IgD-negative memory B cell (primary cell): ENCODE measurements around the gene PDIA5. TPM values are rescaled to one million over a fixed set of nuclear protein-coding genes. Genes with fewer than 3 reads are reported as not detected.

ENCODE experiments used
- H3K27ac Mint-ChIP-seq, 3 donors: one replicate each; pipeline ENCODE4 v1.8.0; 2020 to 2022; ENCODE audit warnings: mild to moderate bottlenecking in 3 of 3, mixed read lengths in 3 of 3, moderate library complexity in 1 of 3
- H3K27me3 Mint-ChIP-seq: one replicate; pipeline ENCODE4 v1.8.0; 2021; ENCODE audit warnings: mixed read lengths
- H3K36me3 Mint-ChIP-seq: one replicate; pipeline ENCODE4 v1.8.0; 2020; ENCODE audit warnings: mild to moderate bottlenecking, mixed read lengths
- H3K4me1 Mint-ChIP-seq, 3 donors: one replicate each; pipeline ENCODE4 v1.8.0; 2020 to 2022; ENCODE audit warnings: mixed read lengths in 3 of 3, mild to moderate bottlenecking in 1 of 3
- H3K4me3 Mint-ChIP-seq, 4 donors: one replicate each; pipeline ENCODE4 v1.8.0; 2020 to 2022; ENCODE audit warnings: mild to moderate bottlenecking in 4 of 4, mixed read lengths in 4 of 4, moderate library complexity in 3 of 4
- H3K9me3 Mint-ChIP-seq, 3 donors: one replicate each; pipeline ENCODE4 v1.8.0; 2020 to 2021; ENCODE audit warnings: mixed read lengths in 3 of 3, mild to moderate bottlenecking in 1 of 3
- polyA plus RNA-seq: library from polyadenylated mRNA; unstranded; fragments of 300-500 nt; fragmentation: Illumina TruSeq; gene quantifications from one replicate; pipeline ENCODE4 v1.2.3, GENCODE V29; 2021

PDIA5 gene
- polyA plus RNA-seq, 1 donor from 2014 or later: 4.2 TPM

DNA sequence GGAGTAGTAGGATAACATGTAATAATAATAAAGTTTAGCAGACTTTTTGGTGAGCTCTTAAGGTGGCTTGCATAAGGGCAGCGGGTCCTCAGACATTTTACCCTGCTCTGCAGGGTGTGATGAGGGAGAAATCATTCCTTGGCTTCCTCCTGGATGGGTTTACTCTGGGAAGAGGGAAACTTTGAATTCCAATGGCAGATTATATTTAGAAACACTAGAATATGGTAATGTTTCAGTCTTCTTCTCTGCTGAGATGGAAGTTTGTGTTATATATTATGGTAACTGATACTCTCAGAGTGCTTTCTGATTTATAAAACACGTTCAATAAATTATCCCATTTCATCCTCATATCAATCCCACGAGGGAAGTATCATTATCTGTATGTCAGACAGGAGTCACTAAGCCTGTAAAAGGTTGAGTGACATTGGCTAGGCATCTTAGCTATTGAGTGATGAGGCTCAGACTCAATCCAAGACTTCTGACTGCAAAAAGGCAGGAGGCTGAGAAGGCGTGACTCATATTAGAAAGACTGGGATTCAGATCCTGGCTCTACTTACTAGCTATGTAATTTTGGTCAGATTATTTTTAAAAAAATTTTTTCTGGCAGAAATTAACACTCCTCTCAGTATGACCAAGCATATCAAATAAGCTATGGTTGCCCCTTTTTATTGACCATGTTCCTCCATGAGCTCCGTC lies 19.3 kb downstream of the PDIA5 start:
- peaks cover 12 to 18% (median 13%) of the 10 kb centered on the region in 3 donors for H3K4me1 Mint-ChIP-seq
- no peak overlapping the region for H3K27ac Mint-ChIP-seq

DNA sequence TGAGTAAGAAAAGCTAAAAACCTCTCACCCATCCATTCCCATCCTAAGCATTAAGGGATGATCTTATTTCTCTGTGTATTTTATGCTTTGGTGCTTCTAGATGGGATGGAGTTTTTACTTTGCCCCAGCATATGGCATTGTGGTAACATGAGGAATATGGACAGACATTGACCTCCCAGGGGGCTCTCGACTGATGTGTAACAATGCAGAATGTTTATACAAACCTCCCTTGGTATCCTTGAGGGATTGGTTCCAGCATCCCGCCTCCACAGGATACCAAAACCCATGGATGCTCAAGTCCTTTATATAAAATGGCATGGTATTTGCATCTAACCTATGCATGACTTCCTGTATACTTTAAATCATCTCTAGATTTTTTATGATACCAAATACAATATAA lies 21.6 kb downstream of the PDIA5 start:
- Mint-ChIP-seq H3K27me3 (no peaks in the 10 kb centered on the region), H3K4me1 (peaks cover 3 to 7% (median 5%) of the 10 kb centered on the region in 3 donors), H3K4me3 (no peak overlapping the region), H3K9me3 (peaks cover 0 to 2% (median 0%) of the 10 kb centered on the region in 3 donors), H3K36me3 (peaks cover 10% of the 10 kb centered on the region), H3K27ac (no peak overlapping the region)

More for the DNA sequence above, 19.3 kb downstream of the PDIA5 start:
- Mint-ChIP-seq H3K9me3 (peaks cover 0 to 2% (median 0%) of the 10 kb centered on the region in 3 donors), H3K36me3 (peaks cover 6% of the 10 kb centered on the region), H3K27me3 (no peaks in the 10 kb centered on the region), H3K4me3 (no peak overlapping the region)

- peaks cover 0 to 2% (median 0%) of the 10 kb centered on the region in 3 donors for H3K9me3 Mint-ChIP-seq
- H3K4me1 Mint-ChIP-seq: peaks cover 0 to under 1% (median 0%) of the 10 kb centered on the region in 3 donors
- H3K36me3 Mint-ChIP-seq: peaks cover 10% of the 10 kb centered on the region
- H3K27me3 Mint-ChIP-seq: no peaks in the 10 kb centered on the region
- H3K27ac Mint-ChIP-seq: no peak overlapping the region
- H3K4me3 Mint-ChIP-seq: no peak overlapping the region
Observed at GRCh38 chr3:123089611-123090331, 22.9 kb downstream of the PDIA5 start.

DNA sequence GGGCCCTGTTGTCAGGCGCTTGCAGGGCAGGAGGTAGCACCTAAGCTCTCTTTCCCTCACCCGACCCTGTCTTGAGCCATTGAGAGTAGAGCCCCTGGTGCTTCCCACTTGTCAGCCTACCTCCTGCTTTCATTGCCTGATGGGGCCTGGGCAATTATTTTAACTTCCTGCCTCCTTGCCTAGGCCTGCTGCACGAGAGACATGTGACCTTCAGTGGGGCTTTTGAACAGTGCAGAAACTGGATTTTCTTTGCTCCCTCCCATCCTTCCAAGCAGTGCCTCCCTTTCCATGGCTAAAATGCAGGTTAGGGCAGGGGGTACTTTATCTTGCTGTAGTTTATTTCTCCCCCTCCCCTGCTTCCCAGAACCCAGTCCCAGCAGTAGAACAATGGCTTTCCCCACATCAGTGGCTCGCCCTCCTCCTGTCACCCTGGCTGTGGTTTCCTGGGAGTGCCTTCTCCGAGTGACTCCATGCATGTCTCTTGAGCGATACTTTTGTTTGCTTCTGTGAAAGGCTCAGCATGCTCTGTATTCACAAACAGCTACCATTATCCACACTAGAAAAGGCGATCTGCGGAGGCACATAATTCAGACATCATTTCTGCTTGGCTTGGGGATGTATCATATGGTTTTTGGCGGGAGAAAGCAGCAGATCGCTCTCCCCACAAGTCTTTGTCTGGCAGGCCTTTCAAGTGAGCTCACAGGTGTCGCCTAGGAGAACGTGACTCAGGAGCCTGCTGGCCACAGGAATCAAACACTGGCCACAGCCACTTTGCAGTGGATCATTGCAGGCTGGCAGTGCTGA lies 24.1 kb downstream of the PDIA5 start:
- no peak overlapping the region for H3K27ac Mint-ChIP-seq
- H3K4me1 Mint-ChIP-seq: no peaks in the 10 kb centered on the region
- peaks cover 11% of the 10 kb centered on the region for H3K36me3 Mint-ChIP-seq
- no peaks in the 10 kb centered on the region for H3K9me3 Mint-ChIP-seq
- H3K4me3 Mint-ChIP-seq: no peak overlapping the region
- H3K27me3 Mint-ChIP-seq: no peaks in the 10 kb centered on the region

GRCh38 chr3:123092243-123092642 lies 25.4 kb downstream of the PDIA5 start:
- Mint-ChIP-seq H3K27me3 (no peaks in the 10 kb centered on the region), H3K27ac (no peak overlapping the region), H3K36me3 (peaks cover 7% of the 10 kb centered on the region), H3K4me1 (no peaks in the 10 kb centered on the region), H3K9me3 (no peaks in the 10 kb centered on the region), H3K4me3 (no peak overlapping the region)

DNA sequence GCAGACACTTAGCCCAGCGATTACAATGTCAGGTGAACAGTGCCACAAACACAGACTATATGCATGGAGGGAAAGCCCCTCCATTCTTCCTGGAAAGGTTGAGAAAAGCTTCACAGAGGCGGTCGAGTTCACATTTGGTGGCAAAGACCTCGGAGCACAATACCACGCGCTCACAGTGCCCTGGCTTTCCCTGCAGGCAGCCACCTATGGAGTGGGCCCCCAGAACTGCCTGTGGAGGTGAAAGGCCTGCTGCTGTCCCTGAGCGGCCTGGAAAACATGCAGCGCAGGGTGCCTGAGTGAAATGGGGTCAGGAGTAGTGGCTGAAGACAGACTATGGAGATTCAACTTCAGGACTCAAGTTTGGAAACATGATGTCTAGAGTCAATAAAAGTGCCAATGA lies 26.9 kb downstream of the PDIA5 start:
- Mint-ChIP-seq H3K36me3 (peaks cover 8% of the 10 kb centered on the region), H3K27me3 (no peaks in the 10 kb centered on the region), H3K4me1 (no peaks in the 10 kb centered on the region), H3K9me3 (no peaks in the 10 kb centered on the region), H3K4me3 (no peak overlapping the region), H3K27ac (no peak overlapping the region)

GRCh38 chr3:123094516-123095313 lies 27.9 kb downstream of the PDIA5 start:
- no peaks in the 10 kb centered on the region for H3K9me3 Mint-ChIP-seq
- no peak overlapping the region for H3K4me3 Mint-ChIP-seq
- H3K4me1 Mint-ChIP-seq: no peaks in the 10 kb centered on the region
- H3K27me3 Mint-ChIP-seq: no peaks in the 10 kb centered on the region
- no peak overlapping the region for H3K27ac Mint-ChIP-seq
- H3K36me3 Mint-ChIP-seq: peaks cover 8% of the 10 kb centered on the region

DNA sequence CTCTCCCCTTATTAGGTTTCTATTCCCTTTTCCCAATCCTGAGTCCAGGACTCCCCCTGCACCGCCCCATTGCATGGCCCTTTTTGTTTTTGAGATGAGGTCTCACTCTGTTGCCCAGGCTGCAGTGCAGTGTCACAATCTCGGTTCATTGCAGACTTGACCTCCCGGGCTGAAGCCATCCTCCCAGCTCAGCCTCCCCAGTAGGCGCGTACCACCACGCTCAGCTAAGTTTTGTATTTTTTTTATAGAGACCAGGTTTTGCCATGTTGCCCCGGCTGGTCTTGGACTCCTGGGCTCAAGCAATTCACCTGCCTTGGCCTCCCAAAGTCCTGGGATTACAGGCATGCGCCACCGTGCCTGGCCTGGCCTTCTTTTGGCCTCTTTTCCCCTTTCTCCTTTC lies 29.3 kb downstream of the PDIA5 start:
- Mint-ChIP-seq H3K9me3 (no peaks in the 10 kb centered on the region), H3K27ac (no peak overlapping the region), H3K4me3 (no peak overlapping the region), H3K27me3 (no peaks in the 10 kb centered on the region), H3K36me3 (peaks cover 8% of the 10 kb centered on the region), H3K4me1 (no peaks in the 10 kb centered on the region)

DNA sequence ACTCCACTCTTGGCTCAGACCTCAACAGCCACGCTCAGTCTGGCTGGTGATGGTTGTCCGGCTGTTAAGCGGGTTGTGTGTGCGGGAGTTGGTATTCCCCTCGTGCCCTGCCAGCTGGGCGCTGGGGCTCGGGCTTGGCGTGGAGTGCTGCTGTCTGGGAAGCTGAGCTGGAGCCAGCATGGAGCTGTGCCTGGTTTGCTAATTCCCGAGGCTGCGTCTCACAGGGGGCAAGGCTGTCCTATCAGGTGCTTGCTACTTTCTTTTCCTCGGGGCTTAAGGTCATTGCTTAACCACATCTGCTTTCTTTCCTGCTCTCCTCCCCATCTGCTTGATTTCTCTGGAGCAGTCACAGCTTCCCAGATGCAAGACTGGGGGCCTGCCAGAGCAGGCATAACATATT lies 29.9 kb downstream of the PDIA5 start:
- Mint-ChIP-seq H3K4me3 (no peak overlapping the region), H3K27me3 (no peaks in the 10 kb centered on the region), H3K9me3 (no peaks in the 10 kb centered on the region), H3K4me1 (no peaks in the 10 kb centered on the region), H3K27ac (no peak overlapping the region), H3K36me3 (peaks cover 6% of the 10 kb centered on the region)

DNA sequence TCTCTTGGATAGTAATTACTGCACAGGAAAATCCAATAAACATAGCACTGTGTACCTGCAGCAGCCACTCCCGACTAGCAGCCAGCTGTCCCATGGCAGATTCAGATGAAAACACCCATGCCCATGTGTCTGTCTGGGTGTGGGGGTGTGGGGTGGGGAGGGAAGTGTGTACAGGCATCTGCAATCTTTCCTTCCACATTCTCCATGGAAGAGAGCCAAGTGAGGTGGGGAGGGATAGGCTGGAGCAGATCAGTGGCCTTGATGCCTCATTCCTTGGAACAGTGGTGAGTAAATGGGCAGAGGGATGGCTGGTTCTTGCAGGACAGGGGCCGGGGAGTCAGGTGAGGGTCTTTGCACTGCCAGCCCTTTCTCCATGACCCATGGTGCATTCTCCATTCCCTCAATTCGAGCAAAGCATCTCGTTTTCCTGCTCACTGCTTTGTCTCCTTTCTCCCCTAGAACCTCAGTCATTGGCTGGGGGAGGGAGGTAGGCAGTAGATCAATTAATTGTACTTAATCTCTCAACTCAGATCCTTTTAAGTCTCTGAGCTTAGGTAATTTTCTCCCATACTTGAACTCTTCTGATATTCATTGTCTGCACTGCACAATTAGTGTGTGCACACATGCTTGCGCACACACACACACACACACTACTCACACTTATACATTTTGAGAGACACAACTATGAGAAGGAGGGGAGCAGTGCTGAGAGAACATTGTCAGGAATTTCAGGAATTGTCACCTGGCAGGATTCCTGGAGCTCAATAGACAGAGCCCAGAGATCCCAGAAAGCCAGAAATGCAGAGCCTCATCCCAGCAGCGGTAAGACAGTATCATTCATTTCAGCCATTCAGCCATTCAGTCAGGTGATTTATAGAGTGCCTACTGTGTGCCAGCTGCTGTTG lies 31.9 kb downstream of the PDIA5 start:
- Mint-ChIP-seq H3K4me1 (no peaks in the 10 kb centered on the region), H3K4me3 (no peak overlapping the region), H3K27ac (no peak overlapping the region), H3K9me3 (no peaks in the 10 kb centered on the region), H3K27me3 (no peaks in the 10 kb centered on the region), H3K36me3 (peaks cover 5% of the 10 kb centered on the region)

DNA sequence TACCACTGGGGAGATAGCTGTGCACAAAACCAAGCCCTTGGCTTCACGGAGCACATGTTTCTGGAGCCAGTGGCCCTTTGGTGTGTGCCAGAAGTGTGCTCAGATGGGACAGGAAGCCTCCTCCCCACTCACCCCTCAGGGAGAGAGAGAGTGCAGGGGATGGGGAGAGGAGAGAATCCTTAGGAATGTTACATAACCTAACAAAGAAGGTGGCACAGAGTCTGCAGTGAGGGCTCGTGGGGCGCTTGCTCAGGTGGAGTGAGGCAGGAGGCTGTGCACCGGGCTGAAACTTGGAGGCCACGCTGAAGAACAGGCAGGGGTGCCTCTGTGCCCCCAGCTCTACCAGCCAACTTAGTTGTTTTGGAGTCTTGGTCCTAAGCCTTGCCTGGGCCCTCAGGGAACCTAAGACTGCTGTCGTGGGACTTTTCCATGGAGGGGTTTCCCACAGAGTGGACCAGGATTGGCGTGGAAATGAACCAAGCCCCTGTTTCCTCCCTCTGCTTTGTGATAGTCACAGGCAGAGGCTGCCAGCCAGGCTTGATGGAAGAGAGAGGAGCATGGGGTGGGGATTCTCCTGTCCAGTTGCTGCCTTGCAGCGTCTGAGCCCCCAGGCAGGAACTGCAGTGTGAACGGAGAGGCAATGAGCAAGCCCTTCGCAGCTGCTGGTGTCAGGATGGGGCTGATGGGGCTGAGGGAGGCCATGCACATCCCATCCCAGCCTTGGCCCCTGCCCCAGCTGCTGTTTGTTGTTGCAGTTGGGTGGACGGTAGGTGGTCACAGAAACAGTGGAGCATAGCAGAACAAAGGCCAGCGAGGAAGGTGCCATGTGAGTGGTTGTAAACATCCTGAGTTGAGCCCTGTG lies 32.7 kb downstream of the PDIA5 start:
- Mint-ChIP-seq H3K27ac (peak overlapping the region in 1 of 3 donors; percentile 62), H3K36me3 (peaks cover 5% of the 10 kb centered on the region), H3K9me3 (no peaks in the 10 kb centered on the region), H3K27me3 (no peaks in the 10 kb centered on the region), H3K4me1 (no peaks in the 10 kb centered on the region), H3K4me3 (no peak overlapping the region)

- Mint-ChIP-seq H3K4me3 (no peak overlapping the region), H3K27ac (no peak overlapping the region), H3K36me3 (peaks cover 5% of the 10 kb centered on the region), H3K27me3 (no peaks in the 10 kb centered on the region), H3K9me3 (no peaks in the 10 kb centered on the region), H3K4me1 (peaks cover 0 to under 1% (median under 1%) of the 10 kb centered on the region in 3 donors)
Observed at GRCh38 chr3:123100193-123100776, 33.5 kb downstream of the PDIA5 start.

GRCh38 chr3:123102249-123102648 lies 35.4 kb downstream of the PDIA5 start:
- Mint-ChIP-seq H3K36me3 (peaks cover 3% of the 10 kb centered on the region), H3K4me1 (peaks cover 6 to 7% (median 6%) of the 10 kb centered on the region in 3 donors), H3K4me3 (no peak overlapping the region), H3K9me3 (no peaks in the 10 kb centered on the region), H3K27me3 (no peaks in the 10 kb centered on the region), H3K27ac (no peak overlapping the region)
